Type B pancreatic cell (in vitro differentiated cells): ENCODE measurements around the gene MIPOL1. TPM values are rescaled to one million over a fixed set of nuclear protein-coding genes. Genes with fewer than 3 reads are reported as not detected.
A peak's percentile ranks its signal among the peaks of the same experiment; 100 is the strongest.
"Not testable (repeated sequence)": the region's sequence is repeated elsewhere in the genome, so short reads cannot be mapped to it uniquely, and the experiment has no call there.

Source experiments
- DNase-seq: peaks from one replicate; pipeline ENCODE4 v3.0.0; 2021; ENCODE audit warnings: mixed read lengths; ENCODE audit not compliant: unreplicated experiment; ENCODE audit errors: extremely low spot score
- H3K27ac Mint-ChIP-seq: 2 replicates; pipeline ENCODE4 v1.8.0; 2021; ENCODE audit warnings: mild to moderate bottlenecking, mixed read lengths
- H3K27me3 Mint-ChIP-seq: 2 replicates; pipeline ENCODE4 v1.8.0; 2021; ENCODE audit warnings: mixed read lengths
- H3K36me3 Mint-ChIP-seq: 2 replicates; pipeline ENCODE4 v1.8.0; 2021; ENCODE audit warnings: mixed read lengths
- H3K4me1 Mint-ChIP-seq: one replicate; pipeline ENCODE4 v1.8.0; 2021; ENCODE audit warnings: mixed read lengths; ENCODE audit not compliant: unreplicated experiment
- H3K4me3 Mint-ChIP-seq: 2 replicates; pipeline ENCODE4 v1.8.0; 2021; ENCODE audit warnings: mild to moderate bottlenecking, mixed read lengths
- H3K9me3 Mint-ChIP-seq: 2 replicates; pipeline ENCODE4 v1.8.0; 2021; ENCODE audit warnings: mixed read lengths
- CTCF ChIP-seq: fragments of 200-600 bp; sonication (generic); conservative IDR thresholded peaks from 2 replicates; pipeline ENCODE4 v1.5.0; 2021; ENCODE audit warnings: antibody characterized with exemption, mild to moderate bottlenecking
- total RNA-seq: library from RNA; stranded (reverse); gene quantifications from 2 replicates; pipeline ENCODE4 v1.2.1, GENCODE V29; 2021; ENCODE audit warnings: low replicate concordance

The MIPOL1 gene
- total RNA-seq, 1 donor from 2014 or later: 14.5 TPM

GRCh38 chr14:37545174-37545573, 347.4 kb downstream of the MIPOL1 start:
- no peak overlapping the region for H3K27ac Mint-ChIP-seq
- no peaks in the 10 kb centered on the region for H3K4me1 Mint-ChIP-seq
- no peaks in the 10 kb centered on the region for H3K9me3 Mint-ChIP-seq
- no peak for DNase-seq
- H3K4me3 Mint-ChIP-seq: no peak overlapping the region
- no peak for TF ChIP-seq CTCF
- no peaks in the 10 kb centered on the region for H3K36me3 Mint-ChIP-seq
- H3K27me3 Mint-ChIP-seq: no peaks in the 10 kb centered on the region

- Mint-ChIP-seq H3K36me3 (no peaks in the 10 kb centered on the region), H3K4me1 (no peaks in the 10 kb centered on the region), H3K4me3 (peak overlapping the region; percentile 42), H3K27me3 (no peaks in the 10 kb centered on the region), H3K9me3 (no peaks in the 10 kb centered on the region), H3K27ac (peak overlapping the region; percentile 39)
- no peak for DNase-seq
- TF ChIP-seq CTCF: no peak
These were observed 349.1 kb downstream of the MIPOL1 start for GRCh38 chr14:37546621-37547447.

GRCh38 chr14:37550511-37550910, 352.8 kb downstream of the MIPOL1 start:
- no peak for DNase-seq
- no peaks in the 10 kb centered on the region for H3K27me3 Mint-ChIP-seq
- H3K4me3 Mint-ChIP-seq: no peak overlapping the region
- H3K4me1 Mint-ChIP-seq: no peaks in the 10 kb centered on the region
- H3K36me3 Mint-ChIP-seq: no peaks in the 10 kb centered on the region
- H3K9me3 Mint-ChIP-seq: peaks cover 6% of the 10 kb centered on the region
- no peak overlapping the region for H3K27ac Mint-ChIP-seq
- no peak for TF ChIP-seq CTCF

GRCh38 chr14:37551119-37551518, 353.4 kb downstream of the MIPOL1 start:
- no peak for DNase-seq
- TF ChIP-seq CTCF: no peak
- no peaks in the 10 kb centered on the region for H3K4me1 Mint-ChIP-seq
- no peak overlapping the region for H3K4me3 Mint-ChIP-seq
- H3K36me3 Mint-ChIP-seq: no peaks in the 10 kb centered on the region
- H3K9me3 Mint-ChIP-seq: peaks cover 6% of the 10 kb centered on the region
- H3K27ac Mint-ChIP-seq: no peak overlapping the region
- no peaks in the 10 kb centered on the region for H3K27me3 Mint-ChIP-seq

GRCh38 chr14:37553935-37554550, 356.3 kb downstream of the MIPOL1 start:
- no peak for DNase-seq
- no peak overlapping the region for H3K27ac Mint-ChIP-seq
- H3K36me3 Mint-ChIP-seq: peaks cover 9% of the 10 kb centered on the region
- no peak overlapping the region for H3K4me3 Mint-ChIP-seq
- H3K27me3 Mint-ChIP-seq: no peaks in the 10 kb centered on the region
- TF ChIP-seq CTCF: no peak
- H3K9me3 Mint-ChIP-seq: peaks cover 18% of the 10 kb centered on the region
- no peaks in the 10 kb centered on the region for H3K4me1 Mint-ChIP-seq

- H3K4me1 Mint-ChIP-seq, H3K27me3 Mint-ChIP-seq, H3K4me3 Mint-ChIP-seq, H3K27ac Mint-ChIP-seq, DNase-seq, H3K36me3 Mint-ChIP-seq: not testable (repeated sequence)
- H3K9me3 Mint-ChIP-seq: peaks cover 18% of the 10 kb centered on the region
These were observed 357.9 kb downstream of the MIPOL1 start for GRCh38 chr14:37555596-37555995.
